GM18519 (cell line): ENCODE measurements around the gene RFC5.
"Not testable (repeated sequence)": the region's sequence is repeated elsewhere in the genome, so short reads cannot be mapped to it uniquely, and the experiment has no call there.

ENCODE experiments used
- ATAC-seq: cut with Tn5 transposase; IDR thresholded peaks from one replicate; pipeline ENCODE4 v1.9.1; 2021; ENCODE audit warnings: mild to moderate bottlenecking, moderate library complexity; ENCODE audit not compliant: unreplicated experiment, low FRiP score

Gene RFC5, protein sequence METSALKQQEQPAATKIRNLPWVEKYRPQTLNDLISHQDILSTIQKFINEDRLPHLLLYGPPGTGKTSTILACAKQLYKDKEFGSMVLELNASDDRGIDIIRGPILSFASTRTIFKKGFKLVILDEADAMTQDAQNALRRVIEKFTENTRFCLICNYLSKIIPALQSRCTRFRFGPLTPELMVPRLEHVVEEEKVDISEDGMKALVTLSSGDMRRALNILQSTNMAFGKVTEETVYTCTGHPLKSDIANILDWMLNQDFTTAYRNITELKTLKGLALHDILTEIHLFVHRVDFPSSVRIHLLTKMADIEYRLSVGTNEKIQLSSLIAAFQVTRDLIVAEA

DNA sequence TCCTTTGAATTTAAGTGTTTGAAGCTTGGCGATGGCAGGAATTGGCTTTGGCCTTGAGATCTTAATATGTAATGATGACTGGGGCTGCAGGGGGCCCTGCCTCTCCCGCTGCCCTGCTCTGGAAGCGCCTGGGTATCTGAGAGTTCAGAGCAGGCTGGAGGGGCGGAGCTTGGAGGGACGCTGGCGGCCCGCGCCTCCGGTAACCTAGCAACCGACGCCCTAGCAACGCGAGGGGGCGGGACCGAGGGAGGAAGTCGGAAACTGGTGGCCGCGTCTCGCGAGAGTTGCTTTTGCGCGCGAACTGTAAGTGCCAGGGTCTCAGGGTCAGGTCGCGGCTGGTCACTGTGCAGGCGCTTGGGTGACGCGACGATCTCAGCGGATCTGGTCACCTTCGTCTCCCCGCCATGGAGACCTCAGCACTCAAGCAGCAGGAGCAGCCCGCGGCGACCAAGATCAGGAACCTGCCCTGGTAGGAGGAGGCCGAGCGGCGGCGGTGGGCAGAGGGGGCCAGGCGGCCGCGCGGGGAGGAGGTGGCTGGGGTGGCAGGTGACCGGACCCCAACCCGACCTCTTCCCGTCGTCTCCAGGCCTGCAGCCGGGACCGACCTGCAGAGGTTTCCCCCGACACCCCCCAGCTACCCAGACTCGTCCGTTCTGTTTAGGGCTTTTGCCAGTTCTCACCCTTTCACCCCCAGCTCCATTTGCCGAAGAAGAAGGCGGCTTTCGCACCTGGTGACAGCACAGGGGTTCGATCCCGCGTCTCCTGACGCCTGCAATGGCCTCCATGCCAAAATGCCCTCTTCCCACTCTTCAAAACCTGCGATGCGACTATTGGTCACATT is at the start of gene RFC5:
RFC5 (plus strand) TSS at position 280 of the 841 bp plus-strand sequence; CDS start at position 405, 125 bp downstream.
- peak; percentile 97 for ATAC-seq

DNA sequence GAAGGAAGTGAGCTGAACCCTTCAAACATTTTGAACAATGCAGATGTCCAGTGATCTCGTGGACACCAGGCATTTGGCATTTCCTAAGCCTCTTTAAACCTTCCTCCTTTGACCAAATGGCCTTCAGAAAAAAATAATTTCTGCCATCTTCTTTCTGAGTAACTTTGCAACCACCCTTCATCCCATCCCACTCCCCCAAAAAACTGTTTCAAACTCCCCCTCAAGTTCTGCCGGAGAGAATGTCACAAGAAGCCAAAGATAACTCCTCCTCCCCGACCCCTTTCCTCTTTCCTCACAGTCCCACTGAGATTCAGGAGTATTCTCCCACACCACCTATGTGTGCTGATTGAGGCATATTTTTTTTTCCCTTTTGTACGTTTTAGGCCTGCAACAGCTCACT is 49.5 kb upstream of the RFC5 start:
- ATAC-seq: no peak

DNA sequence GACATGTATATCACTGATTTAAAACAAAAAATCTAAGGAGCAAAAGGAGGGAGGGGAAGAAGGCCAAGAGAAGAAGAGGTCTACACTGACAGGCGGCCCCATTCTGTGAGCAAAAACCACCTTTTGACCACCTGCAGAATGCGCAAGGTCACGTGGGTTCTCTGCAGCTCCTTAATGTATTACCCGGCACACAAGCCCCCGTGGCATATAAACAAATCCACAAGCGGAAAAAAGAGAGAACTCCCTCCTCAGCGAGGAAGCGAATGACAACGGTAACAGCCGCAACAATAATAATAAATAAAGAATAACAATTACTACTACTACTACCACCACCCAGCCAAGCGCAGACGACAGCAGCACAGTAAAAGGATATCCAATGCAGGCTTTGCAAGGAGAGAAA is 49.0 kb upstream of the RFC5 start:
- ATAC-seq: no peak

DNA sequence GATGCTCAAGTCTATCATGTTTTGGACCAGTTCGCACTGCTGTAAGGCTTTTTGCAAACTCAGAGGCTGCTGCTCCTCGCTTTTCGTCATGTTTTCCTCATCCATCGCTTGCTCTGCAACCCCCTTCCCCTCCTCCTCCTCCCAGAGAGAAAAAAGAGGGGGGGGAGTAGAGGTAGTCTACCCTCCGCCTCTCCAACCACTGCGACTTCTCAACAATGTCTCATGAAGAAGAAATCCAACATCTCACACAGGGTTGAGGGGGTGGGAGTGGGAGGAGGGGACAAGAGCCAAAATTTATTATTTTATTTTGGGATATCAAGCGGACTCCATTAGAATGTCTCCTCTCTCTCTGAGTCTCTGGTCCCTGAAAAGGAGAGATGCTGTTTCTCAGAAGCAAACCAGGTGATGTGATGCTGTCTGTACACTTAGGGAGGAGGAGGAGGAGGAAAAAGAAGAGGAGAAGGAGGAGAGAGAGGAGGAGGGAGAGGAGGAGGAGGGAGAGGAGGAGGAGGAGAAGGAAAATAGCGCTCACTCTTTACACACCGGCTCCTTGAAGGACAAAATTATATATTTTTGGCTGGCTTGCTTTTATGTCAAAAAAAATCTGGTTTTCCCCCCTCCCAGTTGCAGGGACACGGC is 48.2 kb upstream of the RFC5 start:
- no peak for ATAC-seq

- ATAC-seq: peak; percentile 82
Measured at GRCh38 chr12:117968826-117969659, 47.5 kb upstream of the RFC5 start, which contains the start of gene KSR2. Gene KSR2 (minus strand): TSS chr12:117968990. CDS start chr12:117968255, 735 bp downstream.

DNA sequence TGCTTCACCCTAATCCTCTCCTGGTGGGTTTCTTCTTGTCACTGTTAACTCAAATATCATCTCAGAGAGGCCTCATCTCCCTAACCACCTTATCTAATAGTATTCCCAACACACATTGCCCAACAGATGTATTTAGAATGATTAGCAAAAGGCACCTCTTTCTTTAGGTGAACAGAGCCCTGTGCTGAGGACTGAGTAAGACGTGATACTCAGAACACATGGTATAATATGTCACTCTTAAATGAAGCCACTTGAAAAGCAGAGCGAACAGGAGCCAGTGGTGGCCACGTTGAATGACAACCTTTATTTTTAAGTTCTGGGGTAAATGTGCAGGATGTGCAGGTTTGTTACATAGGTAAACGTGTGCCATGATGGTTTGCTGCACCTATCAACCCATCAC is 46.2 kb upstream of the RFC5 start:
- ATAC-seq: no peak

GRCh38 chr12:117972301-117972700 is 44.2 kb upstream of the RFC5 start:
- ATAC-seq: no peak

DNA sequence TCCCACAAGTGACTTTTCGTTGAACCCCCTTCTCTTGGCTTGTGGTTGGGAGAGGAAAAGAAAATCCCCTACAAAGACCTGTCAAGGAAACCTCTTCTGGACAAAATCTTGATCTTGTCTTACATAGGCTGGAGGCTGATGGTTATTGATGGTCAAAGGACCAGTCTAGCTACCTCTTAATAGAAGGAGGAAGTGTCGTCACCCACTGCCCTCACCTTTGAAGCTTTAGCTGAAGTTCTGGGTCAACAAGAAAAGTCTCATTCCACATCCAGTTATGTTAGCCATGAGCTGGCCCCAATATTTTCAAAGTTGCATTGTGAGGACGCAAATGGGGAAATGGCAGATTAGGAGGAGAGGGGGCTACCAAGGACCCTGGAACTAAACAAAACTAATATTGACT is 41.5 kb upstream of the RFC5 start:
- no peak for ATAC-seq

- no peak for ATAC-seq
Measured at GRCh38 chr12:117977373-117977772, 39.1 kb upstream of the RFC5 start.

DNA sequence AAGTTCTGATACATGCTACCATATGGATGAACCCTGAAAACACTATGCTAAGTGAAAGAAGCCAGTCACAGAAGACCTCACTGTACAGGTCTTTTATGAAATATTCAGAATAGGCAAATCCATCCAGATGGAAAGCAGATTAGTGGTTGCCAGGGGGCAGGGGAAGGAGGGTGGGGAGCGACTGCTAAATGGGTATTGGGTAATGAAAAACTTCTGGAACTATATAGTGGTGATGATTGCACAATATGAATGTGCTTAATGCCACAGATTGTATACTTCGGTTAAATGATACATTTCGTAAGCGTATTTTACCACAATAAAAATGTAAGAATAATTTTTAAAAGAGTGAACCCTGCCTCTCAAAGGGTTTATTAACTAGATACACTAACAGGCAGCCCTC is 35.9 kb upstream of the RFC5 start:
- ATAC-seq: no peak

GRCh38 chr12:117981267-117981666 is 35.2 kb upstream of the RFC5 start:
- ATAC-seq: no peak

GRCh38 chr12:117985182-117985581 is 31.3 kb upstream of the RFC5 start:
- no peak for ATAC-seq

GRCh38 chr12:117986705-117987469 is 29.6 kb upstream of the RFC5 start:
- ATAC-seq: no peak

- no peak for ATAC-seq
Measured at GRCh38 chr12:117994551-117995438, 21.7 kb upstream of the RFC5 start.

GRCh38 chr12:117998719-117999118 is 17.8 kb upstream of the RFC5 start:
- no peak for ATAC-seq

- not testable (repeated sequence) for ATAC-seq
Measured at GRCh38 chr12:117999806-118000205, 16.7 kb upstream of the RFC5 start.

- ATAC-seq: no peak
Measured at GRCh38 chr12:118010903-118011302, 5.6 kb upstream of the RFC5 start.

GRCh38 chr12:118011377-118011776 is 5.1 kb upstream of the RFC5 start:
- ATAC-seq: no peak

GRCh38 chr12:118011961-118012360 is 4.5 kb upstream of the RFC5 start:
- no peak for ATAC-seq
